Measurements from ENCODE around the gene RSU1. TPM values are rescaled to one million over a fixed set of nuclear protein-coding genes. Genes with fewer than 3 reads are reported as not detected.

RSU1 gene
- polyA plus RNA-seq, 3 donors, result 45.7 to 111 (median 100) TPM

- 95% methylated on average over 6 of the region's 8 CpGs for WGBS (ENCODE audit: insufficient coverage)
- intact Hi-C loops (cut with micrococcal nuclease), result loop anchor here in 1 of 2 donors (10.0 kb wide), 1 partner anchor 865 kb away; no protein-coding TSS in a partner anchor
- no peaks in the 10 kb centered on the region for H4K20me1 ChIP-seq (ENCODE audit: insufficient read depth, low read length)
- Mint-ChIP-seq H3K36me3 (peaks cover 7 to 10% of the 10 kb centered on the region in 2 donors), H3K4me3 (no peak overlapping the region), H3K4me1 (peaks cover 8% of the 10 kb centered on the region), H3K27ac (peak overlapping the region in 4 of 7 donors; percentile 10 to 80 (median 46)), H3K9me3 (no peaks in the 10 kb centered on the region), H3K27me3 (ENCODE audit: low read depth in 3 of 3) (no peaks in the 10 kb centered on the region)
- no peaks in the 10 kb centered on the region for H3K27me3 ChIP-seq (ENCODE audit: control insufficient read depth in 2 of 2, insufficient read depth in 2 of 2, low read length in 2 of 2)
- no peak overlapping the region for H3K9ac ChIP-seq (ENCODE audit: insufficient read depth, low read length, poor library complexity, severe bottlenecking)
- peaks cover 0 to 2% of the 10 kb centered on the region in 2 donors for H3K36me3 ChIP-seq (replicated peaks in 1 of 2; ENCODE audit: control insufficient read depth in 1 of 2, insufficient read depth in 2 of 2, low read length in 2 of 2)
- H3K9me3 ChIP-seq (replicated peaks in 1 of 2; ENCODE audit: control insufficient read depth in 1 of 2, insufficient read depth in 1 of 2, low read length in 2 of 2), result no peaks in the 10 kb centered on the region
- DNase-seq, result no peak
- no peak overlapping the region for H3K27ac ChIP-seq (ENCODE audit: low read depth in 1 of 2, low read length in 2 of 2)
- no peaks in the 10 kb centered on the region for H3K4me1 ChIP-seq (ENCODE audit: control insufficient read depth in 1 of 2, insufficient read depth in 2 of 2, low read length in 2 of 2)
- no peak overlapping the region for H3K4me3 ChIP-seq (replicated peaks in 1 of 3; ENCODE audit: low read depth in 2 of 3, low read length in 3 of 3)
- no peak overlapping the region for H2AFZ ChIP-seq (ENCODE audit: insufficient read depth, low read depth, low read length, poor library complexity, severe bottlenecking)
- no peaks in the 10 kb centered on the region for H3K79me2 ChIP-seq (ENCODE audit: insufficient read depth, low read length)
- H3K4me2 ChIP-seq (replicated peaks; ENCODE audit: extremely low read depth, low read length, poor library complexity, severe bottlenecking), result no peak overlapping the region
- no peak for TF ChIP-seq CTCF (IDR thresholded peaks at IDR 0.05)
These were observed 47.1 kb downstream of the RSU1 start for GRCh38 chr10:16770141-16770540.

- peaks cover 8% of the 10 kb centered on the region for H3K4me1 Mint-ChIP-seq
- H3K9me3 Mint-ChIP-seq, result no peaks in the 10 kb centered on the region
- Histone ChIP-seq H3K27me3 (ENCODE audit: control insufficient read depth in 2 of 2, insufficient read depth in 2 of 2, low read length in 2 of 2) (no peaks in the 10 kb centered on the region), H4K20me1 (ENCODE audit: insufficient read depth, low read length) (no peaks in the 10 kb centered on the region), H3K4me3 (replicated peaks in 1 of 3; ENCODE audit: low read depth in 2 of 3, low read length in 3 of 3) (no peak overlapping the region), H3K36me3 (replicated peaks in 1 of 2; ENCODE audit: control insufficient read depth in 1 of 2, insufficient read depth in 2 of 2, low read length in 2 of 2) (peaks cover 2 to 7% of the 10 kb centered on the region in 2 donors), H3K9me3 (replicated peaks in 1 of 2; ENCODE audit: control insufficient read depth in 1 of 2, insufficient read depth in 1 of 2, low read length in 2 of 2) (no peaks in the 10 kb centered on the region), H3K27ac (ENCODE audit: low read depth in 1 of 2, low read length in 2 of 2) (no peak overlapping the region), H3K4me2 (replicated peaks; ENCODE audit: extremely low read depth, low read length, poor library complexity, severe bottlenecking) (no peak overlapping the region), H2AFZ (ENCODE audit: insufficient read depth, low read depth, low read length, poor library complexity, severe bottlenecking) (no peak overlapping the region), H3K9ac (ENCODE audit: insufficient read depth, low read length, poor library complexity, severe bottlenecking) (no peak overlapping the region), H3K79me2 (ENCODE audit: insufficient read depth, low read length) (no peaks in the 10 kb centered on the region), H3K4me1 (ENCODE audit: control insufficient read depth in 1 of 2, insufficient read depth in 2 of 2, low read length in 2 of 2) (no peaks in the 10 kb centered on the region)
- no peaks in the 10 kb centered on the region for H3K27me3 Mint-ChIP-seq (ENCODE audit: low read depth in 3 of 3)
- no peak for DNase-seq
- no peak overlapping the region for H3K27ac Mint-ChIP-seq
- no peak for TF ChIP-seq CTCF (IDR thresholded peaks at IDR 0.05)
- 100% methylated on average over 5 of the region's 7 CpGs for WGBS (ENCODE audit: insufficient coverage)
- no peak overlapping the region for H3K4me3 Mint-ChIP-seq
- peaks cover 7 to 14% of the 10 kb centered on the region in 2 donors for H3K36me3 Mint-ChIP-seq
- intact Hi-C loops (cut with micrococcal nuclease), result no loop called here
These were observed 47.9 kb downstream of the RSU1 start for GRCh38 chr10:16769331-16769730.
